ENCODE results near the gene PTPRH.

The PTPRH gene

DNA sequence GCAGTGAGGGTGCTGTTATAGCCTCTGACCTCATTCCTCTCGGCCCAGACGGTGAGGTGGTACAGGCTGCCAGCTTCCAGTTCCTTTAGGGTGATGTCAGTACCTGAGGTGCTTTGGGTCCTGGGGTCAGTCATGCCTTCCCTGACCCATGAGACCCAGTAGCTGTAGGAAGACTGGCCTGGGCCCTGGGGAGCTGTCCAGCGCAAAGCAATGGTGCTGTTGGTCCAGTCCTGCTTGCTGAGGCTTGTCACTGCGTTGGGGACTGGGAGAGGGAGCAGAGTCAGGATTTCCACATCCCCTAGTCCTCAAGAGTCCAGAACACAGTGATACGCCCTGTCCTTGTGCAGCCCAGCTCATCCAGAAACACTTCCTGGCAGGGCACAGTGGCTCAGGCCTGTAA, 10.7 kb downstream of the PTPRH start:
- no peaks in the 10 kb centered on the region for H3K4me1 ChIP-seq (ENCODE audit: insufficient read depth, poor library complexity, severe bottlenecking)
- no peak overlapping the region for H3K27ac ChIP-seq (ENCODE audit: poor library complexity, severe bottlenecking)
- H3K4me3 ChIP-seq (ENCODE audit: severe bottlenecking) = no peak overlapping the region
- peaks cover 5% of the 10 kb centered on the region for H3K9me3 ChIP-seq (ENCODE audit: severe bottlenecking)
- H3K27me3 ChIP-seq (ENCODE audit: insufficient read depth, poor library complexity, severe bottlenecking) = no peaks in the 10 kb centered on the region
- ATAC-seq (ENCODE audit: low read depth) (no peak), DNase-seq (ENCODE audit: low spot score) (no peak)
- H3K36me3 ChIP-seq (ENCODE audit: low read depth) = no peaks in the 10 kb centered on the region
- no peak for TF ChIP-seq CTCF (IDR thresholded peaks at IDR 0.05; ENCODE audit: poor library complexity, severe bottlenecking)

GRCh38 chr19:55197528-55197927, 11.8 kb downstream of the PTPRH start:
- Histone ChIP-seq H3K4me3 (ENCODE audit: severe bottlenecking) (no peak overlapping the region), H3K4me1 (ENCODE audit: insufficient read depth, poor library complexity, severe bottlenecking) (no peaks in the 10 kb centered on the region), H3K36me3 (ENCODE audit: low read depth) (no peaks in the 10 kb centered on the region), H3K27ac (ENCODE audit: poor library complexity, severe bottlenecking) (no peak overlapping the region), H3K27me3 (ENCODE audit: insufficient read depth, poor library complexity, severe bottlenecking) (no peaks in the 10 kb centered on the region), H3K9me3 (ENCODE audit: severe bottlenecking) (peaks cover 5% of the 10 kb centered on the region)
- no peak; the same call in 2 of the 3 replicates for ATAC-seq (ENCODE audit: low read depth)
- no peak for DNase-seq (ENCODE audit: low spot score)
- no peak for TF ChIP-seq CTCF (IDR thresholded peaks at IDR 0.05; ENCODE audit: poor library complexity, severe bottlenecking)

- Histone ChIP-seq H3K27ac (ENCODE audit: poor library complexity, severe bottlenecking) (no peak overlapping the region), H3K4me3 (ENCODE audit: severe bottlenecking) (no peak overlapping the region), H3K36me3 (ENCODE audit: low read depth) (no peaks in the 10 kb centered on the region), H3K27me3 (ENCODE audit: insufficient read depth, poor library complexity, severe bottlenecking) (no peaks in the 10 kb centered on the region), H3K9me3 (ENCODE audit: severe bottlenecking) (peaks cover 5% of the 10 kb centered on the region), H3K4me1 (ENCODE audit: insufficient read depth, poor library complexity, severe bottlenecking) (no peaks in the 10 kb centered on the region)
- ATAC-seq (ENCODE audit: low read depth) = peak; percentile 42; the same call in 2 of the 3 replicates
- TF ChIP-seq CTCF (IDR thresholded peaks at IDR 0.05; ENCODE audit: poor library complexity, severe bottlenecking) = no peak
- no peak for DNase-seq (ENCODE audit: low spot score)
These were observed 12.5 kb downstream of the PTPRH start for GRCh38 chr19:55196803-55197202.

DNA sequence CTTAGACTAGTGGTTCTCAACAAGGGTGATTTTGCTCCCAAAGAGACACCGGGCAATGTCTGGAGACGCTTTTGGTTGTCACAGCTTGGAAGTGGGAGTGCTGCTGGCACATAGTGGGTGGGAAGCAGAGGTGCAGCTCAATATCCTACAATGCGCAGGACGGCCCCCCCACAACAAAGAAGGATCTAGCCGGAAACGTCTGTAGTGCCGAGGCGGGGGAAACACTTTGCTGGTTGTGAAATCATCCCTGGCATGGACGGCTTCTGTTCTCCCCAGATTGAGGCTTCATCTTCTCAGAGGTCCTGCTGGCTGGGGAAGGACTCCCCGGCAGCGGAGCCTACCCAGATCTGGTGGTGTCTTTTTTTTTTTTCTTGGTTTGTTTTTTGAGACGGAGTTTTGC, 15.8 kb downstream of the PTPRH start:
- no peak overlapping the region for H3K27ac ChIP-seq (ENCODE audit: poor library complexity, severe bottlenecking)
- H3K27me3 ChIP-seq (ENCODE audit: insufficient read depth, poor library complexity, severe bottlenecking) = no peaks in the 10 kb centered on the region
- H3K9me3 ChIP-seq (ENCODE audit: severe bottlenecking) = peaks cover 5% of the 10 kb centered on the region
- H3K36me3 ChIP-seq (ENCODE audit: low read depth) = no peaks in the 10 kb centered on the region
- peaks cover 10% of the 10 kb centered on the region for H3K4me1 ChIP-seq (ENCODE audit: insufficient read depth, poor library complexity, severe bottlenecking)
- DNase-seq (ENCODE audit: low spot score) (no peak), ATAC-seq (ENCODE audit: low read depth) (no peak)
- no peak for TF ChIP-seq CTCF (IDR thresholded peaks at IDR 0.05; ENCODE audit: poor library complexity, severe bottlenecking)
- no peak overlapping the region for H3K4me3 ChIP-seq (ENCODE audit: severe bottlenecking)

DNA sequence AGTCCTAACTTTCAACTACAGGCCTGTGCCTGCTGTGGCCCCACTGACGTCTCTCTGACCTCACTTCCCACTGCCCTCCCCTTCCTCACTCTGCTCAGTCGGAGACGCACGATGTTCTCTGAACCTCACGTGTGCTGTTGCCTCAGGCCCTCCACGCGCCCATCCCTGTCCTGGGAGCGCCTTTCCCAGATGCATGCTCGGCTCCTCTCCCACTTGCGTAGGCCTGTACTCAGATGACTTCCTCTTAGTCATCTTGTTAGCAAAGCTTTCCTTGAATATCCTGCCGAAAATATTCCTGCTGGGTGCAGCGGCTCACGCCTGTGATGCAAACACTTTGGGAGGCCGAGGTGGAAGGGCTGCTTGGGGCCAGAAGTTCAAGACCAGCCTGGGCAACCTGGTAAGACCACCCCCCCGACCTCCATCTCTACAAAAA, 19.9 kb downstream of the PTPRH start:
- H3K36me3 ChIP-seq (ENCODE audit: low read depth) = no peaks in the 10 kb centered on the region
- peak overlapping the region; percentile 96 for H3K27ac ChIP-seq (ENCODE audit: poor library complexity, severe bottlenecking)
- DNase-seq (ENCODE audit: low spot score) (peak; percentile 98), ATAC-seq (ENCODE audit: low read depth) (peak; percentile 97)
- H3K4me1 ChIP-seq (ENCODE audit: insufficient read depth, poor library complexity, severe bottlenecking) = peaks cover 11% of the 10 kb centered on the region
- TF ChIP-seq CTCF (IDR thresholded peaks at IDR 0.05; ENCODE audit: poor library complexity, severe bottlenecking) = no peak
- no peak overlapping the region for H3K4me3 ChIP-seq (ENCODE audit: severe bottlenecking)
- H3K9me3 ChIP-seq (ENCODE audit: severe bottlenecking) = no peaks in the 10 kb centered on the region
- no peaks in the 10 kb centered on the region for H3K27me3 ChIP-seq (ENCODE audit: insufficient read depth, poor library complexity, severe bottlenecking)

Data from RWPE2 (cell line).